Lower leg skin (tissue), 3 donors: Measurements from ENCODE around the gene STK10.

ENCODE experiments used
- CTCF ChIP-seq, 3 donors: fragments of 450-650 bp; IDR thresholded peaks; one replicate each; pipeline ENCODE4 v1.5.1; 2016; ENCODE audit warnings: antibody characterized with exemption in 3 of 3, mild to moderate bottlenecking in 3 of 3, moderate library complexity in 2 of 3
- POLR2A ChIP-seq, 2 donors: fragments of 450-650 bp; IDR thresholded peaks; one replicate each; pipeline ENCODE4 v1.6.1; 2016 to 2017; ENCODE audit warnings: antibody characterized with exemption in 2 of 2, mild to moderate bottlenecking in 1 of 2, moderate library complexity in 1 of 2

- TF ChIP-seq CTCF (IDR thresholded peaks at IDR 0.05) (no peak), POLR2A (IDR thresholded peaks at IDR 0.05) (no peak)
Measured at GRCh38 chr5:172113036-172113435, 75.0 kb downstream of the STK10 start.
